ENCODE results near the gene ATP10A.

Gene ATP10A

DNA sequence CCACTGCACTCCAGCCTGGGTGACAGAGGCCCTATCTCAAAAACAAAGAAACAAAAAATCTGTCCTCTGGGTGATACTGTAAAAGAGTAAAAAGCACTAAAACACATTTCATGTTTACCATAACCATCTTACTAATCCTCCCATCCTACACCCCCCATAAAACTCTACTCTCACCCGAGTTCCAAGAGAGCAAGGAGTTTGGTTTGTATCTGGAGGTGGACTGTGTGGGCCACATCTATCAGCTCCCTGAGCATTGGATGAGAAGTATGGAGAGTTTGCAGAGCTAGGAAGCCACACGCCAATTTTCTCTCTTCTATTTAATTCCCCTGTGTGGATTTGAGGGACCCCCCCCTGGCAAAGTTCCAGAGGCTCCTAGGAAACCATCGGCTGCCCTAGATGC, 80.0 kb downstream of the ATP10A start:
- no peak overlapping the region for H3K4me3 ChIP-seq (ENCODE audit: low read depth, low read length)
- TF ChIP-seq, protein P1, sequence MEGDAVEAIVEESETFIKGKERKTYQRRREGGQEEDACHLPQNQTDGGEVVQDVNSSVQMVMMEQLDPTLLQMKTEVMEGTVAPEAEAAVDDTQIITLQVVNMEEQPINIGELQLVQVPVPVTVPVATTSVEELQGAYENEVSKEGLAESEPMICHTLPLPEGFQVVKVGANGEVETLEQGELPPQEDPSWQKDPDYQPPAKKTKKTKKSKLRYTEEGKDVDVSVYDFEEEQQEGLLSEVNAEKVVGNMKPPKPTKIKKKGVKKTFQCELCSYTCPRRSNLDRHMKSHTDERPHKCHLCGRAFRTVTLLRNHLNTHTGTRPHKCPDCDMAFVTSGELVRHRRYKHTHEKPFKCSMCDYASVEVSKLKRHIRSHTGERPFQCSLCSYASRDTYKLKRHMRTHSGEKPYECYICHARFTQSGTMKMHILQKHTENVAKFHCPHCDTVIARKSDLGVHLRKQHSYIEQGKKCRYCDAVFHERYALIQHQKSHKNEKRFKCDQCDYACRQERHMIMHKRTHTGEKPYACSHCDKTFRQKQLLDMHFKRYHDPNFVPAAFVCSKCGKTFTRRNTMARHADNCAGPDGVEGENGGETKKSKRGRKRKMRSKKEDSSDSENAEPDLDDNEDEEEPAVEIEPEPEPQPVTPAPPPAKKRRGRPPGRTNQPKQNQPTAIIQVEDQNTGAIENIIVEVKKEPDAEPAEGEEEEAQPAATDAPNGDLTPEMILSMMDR (IDR thresholded peaks at IDR 0.05; ENCODE audit: borderline replicate concordance, insufficient read depth, low read depth, low read length): no peak

DNA sequence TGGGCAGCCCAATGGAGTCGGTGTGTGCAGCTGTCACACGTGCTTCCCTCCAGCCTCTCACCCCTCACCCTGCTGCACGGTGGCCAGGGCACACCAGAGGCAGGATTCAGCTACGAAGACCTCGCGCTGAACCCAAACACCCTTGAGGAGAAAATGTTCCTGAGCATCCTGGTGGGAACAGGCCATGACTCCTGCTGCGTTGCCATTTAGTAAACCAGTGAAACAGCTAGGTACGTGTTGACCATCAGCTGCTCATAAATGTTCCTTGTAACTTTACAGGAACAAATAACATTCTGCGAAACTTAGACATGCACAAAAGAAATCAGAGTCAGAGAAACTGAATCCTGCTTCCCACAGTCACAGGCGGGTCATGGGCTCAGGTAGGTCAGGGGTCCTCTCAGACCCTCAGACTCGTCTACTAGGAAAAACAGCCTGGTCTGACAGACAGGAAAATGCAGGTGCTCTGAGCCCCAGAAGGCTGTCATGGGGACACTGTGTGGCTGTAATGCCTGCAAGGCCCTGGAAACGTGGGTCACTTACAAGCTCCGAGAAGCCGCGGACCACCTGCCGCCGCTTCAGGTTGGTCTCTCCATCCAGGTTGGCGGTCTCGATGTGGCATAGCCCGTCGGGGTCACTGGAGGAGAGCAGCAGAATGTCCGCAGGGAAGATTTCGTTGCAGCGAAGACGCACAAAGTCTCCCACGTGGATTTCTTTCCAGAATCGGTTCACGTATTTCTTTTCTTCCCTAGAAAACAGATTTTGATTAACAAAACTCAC, 82.5 kb downstream of the ATP10A start:
- no peak overlapping the region for H3K4me3 ChIP-seq (ENCODE audit: low read depth, low read length)
- TF ChIP-seq, protein P1 (IDR thresholded peaks at IDR 0.05; ENCODE audit: borderline replicate concordance, insufficient read depth, low read depth, low read length): no peak

DNA sequence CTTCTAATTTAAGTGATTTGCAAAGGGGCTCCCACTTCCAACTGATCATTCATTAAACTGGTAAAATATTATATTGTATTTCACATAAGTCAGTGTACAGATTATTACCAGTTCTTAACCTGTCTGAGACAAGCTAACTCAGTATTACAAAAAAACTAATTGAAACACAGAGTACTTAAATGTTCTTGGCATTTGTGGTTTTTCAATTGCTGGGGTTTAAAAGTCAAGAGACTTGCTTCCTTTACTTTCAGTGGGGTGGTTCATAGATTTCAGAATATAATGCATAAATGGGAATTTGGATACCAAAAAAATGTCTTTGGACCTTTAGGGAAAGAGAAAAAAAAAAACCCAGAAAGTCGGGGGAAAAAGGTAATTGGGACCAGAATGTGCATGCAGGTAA, 85.0 kb downstream of the ATP10A start:
- no peak overlapping the region for H3K4me3 ChIP-seq (ENCODE audit: low read depth, low read length)
- TF ChIP-seq, protein P1 (IDR thresholded peaks at IDR 0.05; ENCODE audit: borderline replicate concordance, insufficient read depth, low read depth, low read length): no peak

DNA sequence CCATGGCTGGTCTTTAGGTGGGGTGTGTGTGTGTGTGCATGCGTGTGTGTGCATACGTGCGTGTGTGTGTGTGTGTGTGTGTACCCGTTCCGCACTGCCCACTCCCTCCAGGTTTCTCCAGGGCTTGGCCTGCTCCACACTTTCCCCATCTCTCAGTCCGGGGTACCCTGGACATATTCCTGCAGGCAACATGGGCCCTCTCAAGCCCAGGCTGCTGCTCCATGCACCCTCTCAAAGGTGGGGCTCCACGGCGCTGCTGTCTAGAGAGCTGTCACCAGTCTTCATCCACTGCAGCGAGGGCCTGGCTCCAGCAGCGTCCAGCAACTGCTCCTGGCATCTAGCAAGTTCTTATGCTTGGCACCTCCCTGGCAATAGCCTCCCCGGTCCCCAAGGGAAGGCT, 86.1 kb downstream of the ATP10A start:
- TF ChIP-seq, protein P1 (IDR thresholded peaks at IDR 0.05; ENCODE audit: borderline replicate concordance, insufficient read depth, low read depth, low read length): no peak
- no peak overlapping the region for H3K4me3 ChIP-seq (ENCODE audit: low read depth, low read length)

DNA sequence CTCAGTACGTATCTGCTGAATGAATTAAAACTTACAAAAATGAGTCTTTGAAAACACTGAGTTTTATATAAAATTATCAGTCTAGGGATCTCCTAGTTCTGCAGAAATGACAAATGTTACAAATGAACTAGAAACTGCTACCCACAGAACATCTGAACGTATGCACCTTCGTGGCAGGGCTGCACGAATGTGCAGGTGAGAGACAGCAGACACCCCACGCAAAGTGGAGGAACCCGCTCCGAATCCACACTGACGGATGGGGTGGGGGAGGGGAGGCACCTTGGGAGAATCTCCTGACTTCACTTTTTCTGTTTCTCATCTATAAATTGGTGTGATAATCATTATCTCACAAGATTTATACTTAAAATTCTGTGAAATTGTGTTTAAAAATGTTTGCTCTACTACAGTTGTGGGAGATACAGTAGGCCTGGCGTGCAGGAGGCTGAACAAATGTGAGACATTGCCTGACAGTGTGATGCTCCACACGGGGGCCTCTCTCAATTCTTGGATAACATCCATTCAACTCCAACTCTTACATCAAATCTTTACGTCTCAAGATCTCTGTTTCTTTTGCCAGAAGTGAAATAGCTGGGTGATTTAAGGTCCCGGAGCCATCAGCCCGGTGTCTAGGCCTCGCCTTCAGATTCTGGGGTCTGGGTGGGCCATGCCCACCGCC, 86.9 kb downstream of the ATP10A start:
- no peak overlapping the region for H3K4me3 ChIP-seq (ENCODE audit: low read depth, low read length)
- TF ChIP-seq, protein P1 (IDR thresholded peaks at IDR 0.05; ENCODE audit: borderline replicate concordance, insufficient read depth, low read depth, low read length): no peak

DNA sequence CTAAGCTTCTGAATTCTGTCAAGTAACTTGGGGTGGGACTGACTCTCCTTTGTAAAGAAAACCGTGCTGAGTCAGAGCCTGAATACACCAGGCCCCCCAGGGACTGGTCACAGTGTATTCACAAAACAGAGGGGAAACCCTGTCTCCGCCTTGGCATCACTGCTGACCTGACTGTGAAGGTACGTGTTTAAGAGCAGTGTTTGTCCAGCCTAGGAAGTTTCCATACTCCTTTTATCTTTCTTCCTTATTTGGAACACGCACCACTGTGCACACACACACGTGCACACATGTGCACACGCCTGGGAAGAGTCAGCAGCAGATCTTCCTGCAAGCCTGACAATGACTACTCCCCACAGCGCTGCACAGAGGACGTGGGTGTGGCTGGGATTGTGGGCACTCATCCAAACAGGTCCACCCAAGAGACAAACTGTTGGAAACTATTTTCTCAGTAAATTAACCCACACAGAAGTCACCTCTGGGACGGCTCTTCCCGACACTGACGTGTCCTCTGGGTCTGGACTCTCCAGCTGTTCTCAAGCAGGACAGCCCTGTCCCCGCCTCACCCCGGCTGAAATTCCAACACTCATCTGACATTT, 87.7 kb downstream of the ATP10A start:
- H3K4me3 ChIP-seq (ENCODE audit: low read depth, low read length): no peak overlapping the region
- TF ChIP-seq, protein P1 (IDR thresholded peaks at IDR 0.05; ENCODE audit: borderline replicate concordance, insufficient read depth, low read depth, low read length): no peak

Measured in GM12875 (cell line).